ENCODE results near the gene CDH22. TPM values are rescaled to one million over a fixed set of nuclear protein-coding genes. Genes with fewer than 3 reads are reported as not detected.

CDH22 gene
- total RNA-seq, 2 experiments from 2014 or later, result not detected

Other genes with a start within 250 kb of the CDH22 start
- 10 to 100 TPM; 30.9 to 35.0 TPM for gene NCOA5, start 218.5 kb downstream of the CDH22 start, total RNA-seq
- 1 to 10 TPM; 1.1 to 1.5 TPM for gene CD40, start 190.2 kb downstream of the CDH22 start, total RNA-seq
- 10 to 100 TPM; 71.3 to 75.2 TPM for gene ELMO2, start 98.1 kb upstream of the CDH22 start, total RNA-seq
- gene ZNF334, start 205.1 kb upstream of the CDH22 start, total RNA-seq, result under 1 TPM; 0.50 to 0.71 TPM
- not detected for gene OCSTAMP, start 242.2 kb upstream of the CDH22 start, total RNA-seq

Data from activated CD4-positive, alpha-beta T cell treated with anti-CD3 and anti-CD28 coated beads, Interleukin-2, amount 10 ng/mL, durations not matched to agents 7 days and 5 days (primary cell).